SJSA1 (cell line): ENCODE results near the gene PPL. TPM values are rescaled to one million over a fixed set of nuclear protein-coding genes. Genes with fewer than 3 reads are reported as not detected.

ENCODE experiments used
- DNase-seq, 2 experiments: peaks; one replicate each; pipeline ENCODE4 v3.0.0-alpha.2; 2015 to 2020; ENCODE audit warnings: low spot score in 2 of 2, low read depth in 1 of 2
- H3K27ac ChIP-seq: fragments of 250-450 bp; sonication (Bioruptor Pico); 2 replicates; pipeline ENCODE4 v1.5.1; 2020; ENCODE audit warnings: mild to moderate bottlenecking, moderate library complexity
- H3K27me3 ChIP-seq: fragments of 250-450 bp; sonication (Bioruptor Pico); replicated peaks from 2 replicates; pipeline ENCODE4 v1.5.1; 2020; ENCODE audit warnings: mild to moderate bottlenecking, moderate library complexity
- H3K36me3 ChIP-seq: fragments of 250-450 bp; sonication (Bioruptor Pico); 2 replicates; pipeline ENCODE4 v1.5.1; 2020; ENCODE audit warnings: mild to moderate bottlenecking
- H3K4me1 ChIP-seq: fragments of 250-450 bp; sonication (Bioruptor Pico); replicated peaks from 2 replicates; pipeline ENCODE4 v1.6.1; 2021; ENCODE audit warnings: mild to moderate bottlenecking
- H3K4me3 ChIP-seq: fragments of 250-450 bp; sonication (Bioruptor Pico); 2 replicates; pipeline ENCODE4 v1.5.1; 2020; ENCODE audit warnings: mild to moderate bottlenecking
- H3K9me3 ChIP-seq: fragments of 250-450 bp; sonication (Bioruptor Pico); replicated peaks from 2 replicates; pipeline ENCODE4 v1.5.1; 2020; ENCODE audit warnings: mild to moderate bottlenecking
- total RNA-seq: library from RNA; depleted of rRNA; stranded (reverse); fragments of >200 nt; shearing (Covaris generic); gene quantifications from 2 replicates; pipeline ENCODE4 v1.2.3, GENCODE V29; 2014

PPL gene
- total RNA-seq, 1 experiment from 2014 or later, result 0.11 TPM

DNA sequence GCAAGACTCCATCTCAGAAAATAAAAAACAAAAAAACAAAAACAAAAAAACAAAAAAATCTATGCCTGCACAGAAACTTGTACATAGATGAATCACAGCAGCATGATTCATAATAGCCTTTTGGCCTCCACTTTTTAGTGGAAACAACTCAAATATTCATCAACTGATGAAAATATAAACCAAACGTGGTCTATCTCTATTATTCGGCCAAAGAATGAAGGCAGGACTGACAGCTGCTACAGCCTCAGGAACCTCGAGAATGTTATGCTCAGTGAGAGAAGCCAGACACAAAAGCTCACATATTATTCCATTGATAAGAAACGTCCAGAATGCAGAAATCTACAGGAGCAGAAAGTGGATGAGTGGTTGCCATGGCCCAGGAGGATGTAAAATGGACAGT is 19.8 kb downstream of the PPL start:
- Histone ChIP-seq H3K27ac (no peak overlapping the region), H3K4me1 (no peaks in the 10 kb centered on the region; the same call in 1 of the 2 replicates), H3K9me3 (no peaks in the 10 kb centered on the region), H3K4me3 (no peak overlapping the region), H3K27me3 (no peaks in the 10 kb centered on the region), H3K36me3 (no peaks in the 10 kb centered on the region)
- DNase-seq, result no peak

DNA sequence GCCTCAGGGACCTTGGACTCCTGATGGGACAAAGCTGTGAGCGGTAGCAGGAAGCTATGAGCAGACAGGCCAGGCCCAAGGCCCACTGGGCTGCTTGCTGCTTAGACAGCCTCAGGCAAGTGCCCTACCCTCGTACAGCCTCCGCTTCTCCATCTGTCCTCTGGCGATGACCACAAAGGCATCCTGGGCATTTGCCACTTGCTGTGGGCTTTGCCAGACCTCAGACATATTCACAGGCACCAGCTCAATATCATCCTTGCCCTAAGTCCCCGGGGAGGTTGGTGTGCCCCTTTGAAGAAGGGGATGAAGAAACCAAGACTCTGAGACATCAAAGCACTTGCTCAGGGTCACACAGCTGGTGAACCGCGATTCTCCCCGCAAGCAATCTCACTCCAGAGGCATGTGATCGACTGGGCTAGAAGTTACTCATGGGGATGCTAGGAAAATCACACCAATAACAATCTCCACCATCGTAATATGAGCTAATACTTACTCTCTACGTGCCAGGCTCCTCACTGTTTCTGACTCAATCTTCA is 21.7 kb downstream of the PPL start:
- no peak for DNase-seq
- Histone ChIP-seq H3K27me3 (no peaks in the 10 kb centered on the region), H3K36me3 (no peaks in the 10 kb centered on the region), H3K9me3 (no peaks in the 10 kb centered on the region), H3K4me3 (no peak overlapping the region), H3K4me1 (no peaks in the 10 kb centered on the region; the same call in 1 of the 2 replicates), H3K27ac (no peak overlapping the region)

DNA sequence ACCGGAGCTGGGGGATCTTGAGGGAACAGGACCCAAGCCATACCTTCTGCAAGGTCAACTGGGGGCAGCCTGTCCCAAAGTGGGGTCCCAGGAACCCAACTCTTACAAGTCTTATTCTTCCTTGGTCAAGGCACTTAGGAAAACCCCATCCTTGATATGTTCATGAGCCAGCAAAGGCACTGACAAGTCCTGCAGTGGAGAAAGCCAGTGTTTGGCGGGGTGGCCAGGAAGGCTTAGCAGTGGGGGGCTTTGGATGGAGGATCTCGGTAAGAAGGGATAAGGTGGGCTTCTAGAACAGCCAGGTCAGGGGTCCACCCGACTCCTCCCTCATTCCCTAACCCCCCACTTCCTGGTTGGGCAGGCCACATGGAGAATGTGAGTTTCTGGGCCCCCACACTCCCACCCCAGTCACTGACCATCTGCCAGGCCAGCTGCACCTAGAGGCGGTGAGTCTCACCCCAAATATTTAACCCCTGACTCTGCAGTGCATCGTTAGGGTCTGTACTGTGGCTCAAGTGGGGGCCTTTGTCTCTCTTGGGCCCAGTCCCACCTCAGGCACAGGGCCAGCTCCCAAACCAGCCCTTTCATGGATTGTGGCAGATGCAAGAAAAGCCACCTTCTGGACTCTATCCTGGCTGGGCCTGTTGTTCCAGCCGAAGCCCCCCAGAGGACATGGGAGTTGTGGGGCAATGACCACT is 22.3 kb downstream of the PPL start:
- no peak overlapping the region for H3K4me3 ChIP-seq
- H3K4me1 ChIP-seq, result no peaks in the 10 kb centered on the region; the same call in 1 of the 2 replicates
- H3K27me3 ChIP-seq, result no peaks in the 10 kb centered on the region
- H3K36me3 ChIP-seq, result no peaks in the 10 kb centered on the region
- DNase-seq, result no peak
- H3K27ac ChIP-seq, result no peak overlapping the region
- H3K9me3 ChIP-seq, result no peaks in the 10 kb centered on the region

DNA sequence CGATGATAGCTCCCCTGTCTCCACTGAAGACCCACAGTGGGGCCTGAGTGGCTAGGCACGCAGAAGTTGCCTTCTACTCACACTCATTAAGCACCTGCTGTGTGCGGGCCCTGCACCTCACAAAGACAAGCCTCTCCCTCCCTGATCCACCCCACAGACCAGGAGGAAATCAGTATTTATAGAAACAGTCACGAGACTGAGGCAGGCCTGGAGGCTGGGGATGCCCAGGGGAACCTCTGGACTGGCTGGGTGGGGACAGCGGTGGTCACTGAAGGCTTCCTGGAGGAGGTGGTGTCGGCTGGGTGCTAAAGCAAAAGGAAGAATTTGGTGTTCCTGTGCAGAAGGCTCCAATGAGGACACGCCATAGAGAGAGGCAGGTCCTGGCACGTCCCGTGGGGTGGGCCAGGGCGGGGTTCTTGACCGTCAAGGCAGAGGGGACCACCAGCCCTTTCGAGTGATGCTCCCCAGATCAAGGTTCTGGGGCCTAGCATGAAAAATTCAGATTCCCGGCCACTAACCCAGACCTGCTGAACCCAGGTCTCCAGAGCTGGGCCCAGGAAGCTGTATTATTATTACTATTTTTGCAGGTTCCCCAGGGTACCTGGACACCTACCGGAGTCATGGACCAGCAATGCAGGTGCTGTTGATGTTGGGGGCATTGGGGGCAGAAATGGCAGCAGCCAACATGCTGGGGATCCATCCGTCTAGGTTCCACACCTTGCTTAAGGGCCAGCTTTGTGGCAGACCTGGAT is 23.0 kb downstream of the PPL start:
- DNase-seq, result no peak
- H3K4me1 ChIP-seq, result no peaks in the 10 kb centered on the region; the same call in 1 of the 2 replicates
- no peak overlapping the region for H3K4me3 ChIP-seq
- no peaks in the 10 kb centered on the region for H3K9me3 ChIP-seq
- H3K27ac ChIP-seq, result no peak overlapping the region
- H3K27me3 ChIP-seq, result no peaks in the 10 kb centered on the region
- no peaks in the 10 kb centered on the region for H3K36me3 ChIP-seq

DNA sequence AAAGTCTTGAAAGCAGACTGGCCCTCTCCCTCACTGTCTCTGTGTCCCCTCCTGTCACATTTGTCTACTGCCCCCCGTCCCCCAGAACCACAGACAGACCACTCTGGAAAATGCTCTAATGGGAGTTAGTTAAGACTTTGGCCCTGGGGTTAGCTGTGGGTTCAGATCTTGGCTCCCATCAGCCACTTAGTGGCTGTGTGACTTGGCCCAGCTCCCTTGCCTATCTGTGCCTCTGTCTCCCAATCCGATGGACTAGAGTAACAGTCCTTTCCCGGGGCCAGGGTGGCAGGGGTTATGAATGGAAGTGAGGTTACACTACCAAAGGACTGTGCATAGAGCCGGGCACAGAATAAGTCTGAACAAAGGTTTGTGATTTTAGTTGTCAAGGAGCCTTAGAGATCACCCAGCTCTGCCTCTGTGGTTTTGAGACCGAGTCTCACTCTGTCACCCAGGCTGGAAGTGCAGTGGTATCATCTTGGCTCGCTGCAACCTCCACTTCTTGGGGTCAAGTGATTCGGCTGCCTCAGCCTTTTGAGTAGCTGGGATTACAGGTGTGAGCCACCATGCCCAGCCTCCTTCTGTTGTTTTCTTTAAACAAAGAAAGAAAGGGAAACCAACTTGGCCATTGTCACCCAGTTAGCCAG is 23.7 kb downstream of the PPL start:
- H3K4me3 ChIP-seq, result no peak overlapping the region
- no peaks in the 10 kb centered on the region for H3K27me3 ChIP-seq
- no peak overlapping the region for H3K27ac ChIP-seq
- no peaks in the 10 kb centered on the region for H3K9me3 ChIP-seq
- no peak for DNase-seq
- H3K4me1 ChIP-seq, result no peaks in the 10 kb centered on the region; the same call in 1 of the 2 replicates
- H3K36me3 ChIP-seq, result no peaks in the 10 kb centered on the region

DNA sequence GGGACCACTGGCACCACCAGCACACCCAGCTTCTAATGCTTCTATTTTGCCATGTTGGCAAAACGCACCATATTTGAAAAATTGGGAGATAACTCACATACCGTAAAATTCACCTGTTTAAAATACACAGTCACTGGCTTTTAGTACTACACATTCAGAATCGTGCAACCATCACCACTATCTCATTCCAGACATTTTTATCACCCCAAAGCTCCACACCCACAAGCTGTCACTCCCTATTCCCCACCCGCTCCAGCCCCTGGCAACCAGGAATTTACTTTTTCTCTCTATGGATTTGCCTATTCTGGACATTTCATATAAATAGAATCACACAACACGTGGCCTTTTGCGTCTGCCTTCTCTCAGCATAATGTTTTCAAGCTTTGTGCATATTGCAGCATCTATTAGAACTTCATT is 25.0 kb downstream of the PPL start:
- Histone ChIP-seq H3K4me1 (no peaks in the 10 kb centered on the region), H3K36me3 (no peaks in the 10 kb centered on the region), H3K27me3 (no peaks in the 10 kb centered on the region), H3K4me3 (no peak overlapping the region), H3K9me3 (no peaks in the 10 kb centered on the region), H3K27ac (no peak overlapping the region)
- no peak for DNase-seq

DNA sequence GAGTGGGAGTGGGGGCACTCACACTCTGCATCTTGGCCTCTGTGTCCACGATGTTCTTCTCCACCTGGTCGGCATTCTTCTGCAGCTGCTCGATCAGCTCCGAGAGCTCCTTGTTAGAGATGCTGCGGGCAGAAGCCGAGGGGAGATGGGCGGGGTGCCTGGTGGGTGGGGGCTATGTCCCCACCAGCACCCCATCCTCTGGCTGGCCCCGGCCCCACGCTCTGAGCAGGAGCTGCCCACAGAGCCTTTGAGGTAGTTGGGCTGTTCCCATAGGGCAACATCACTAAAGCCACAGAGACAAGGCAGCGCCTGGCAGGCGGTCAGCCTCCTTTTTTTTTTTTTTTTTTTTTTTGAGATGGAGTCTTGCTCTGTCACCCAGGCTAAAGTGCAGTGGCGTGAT is 26.1 kb downstream of the PPL start:
- Histone ChIP-seq H3K4me3 (no peak overlapping the region), H3K9me3 (no peaks in the 10 kb centered on the region), H3K4me1 (no peaks in the 10 kb centered on the region), H3K27ac (no peak overlapping the region), H3K36me3 (no peaks in the 10 kb centered on the region), H3K27me3 (no peaks in the 10 kb centered on the region)
- DNase-seq, result no peak

DNA sequence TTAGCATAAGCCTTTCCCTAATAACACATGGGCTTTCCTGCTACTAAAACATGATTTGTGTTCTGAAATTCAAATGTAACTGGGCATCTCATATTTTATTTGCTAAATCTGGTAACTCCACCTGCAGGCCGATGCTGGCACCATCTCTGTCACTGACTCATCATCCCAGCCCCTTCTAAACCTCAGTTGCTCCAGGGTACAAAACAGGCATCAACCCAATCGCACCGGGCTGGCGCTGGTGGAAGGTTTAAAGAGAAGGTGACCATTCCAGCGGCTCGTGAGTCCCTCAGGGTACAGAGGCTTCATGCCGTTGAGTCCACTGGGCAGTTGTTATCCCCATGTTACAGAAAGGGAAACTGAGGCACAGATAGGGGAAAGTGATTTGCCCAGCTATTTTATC is 27.1 kb downstream of the PPL start:
- DNase-seq, result no peak
- Histone ChIP-seq H3K4me3 (no peak overlapping the region), H3K36me3 (no peaks in the 10 kb centered on the region), H3K27me3 (no peaks in the 10 kb centered on the region), H3K9me3 (no peaks in the 10 kb centered on the region), H3K27ac (no peak overlapping the region), H3K4me1 (no peaks in the 10 kb centered on the region)

DNA sequence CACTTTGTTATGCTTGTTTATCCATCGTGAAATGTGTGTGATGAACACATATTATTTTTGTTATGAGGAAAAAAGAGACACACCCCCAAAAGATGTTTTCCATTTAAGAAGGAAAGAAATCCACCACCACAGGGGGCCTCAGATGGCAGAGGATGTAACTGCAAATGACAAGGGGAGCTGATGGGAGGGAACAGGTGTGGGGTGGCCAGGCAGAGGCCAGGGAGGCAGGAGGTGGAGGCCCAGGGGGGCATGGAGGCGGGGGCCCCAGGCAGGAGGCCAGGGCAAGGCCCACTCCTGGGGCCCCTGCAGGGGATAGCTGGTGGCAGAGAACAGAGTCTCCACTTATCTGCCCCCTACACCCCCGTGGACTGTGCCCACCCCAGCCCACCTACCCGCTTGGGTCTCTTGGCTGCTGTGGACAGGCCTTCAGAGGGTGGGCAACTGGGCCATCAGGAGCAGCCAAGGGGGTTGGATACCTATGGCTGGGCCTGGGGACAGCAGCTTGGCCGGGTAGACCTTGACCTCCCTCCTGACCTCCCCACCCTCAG is 28.0 kb downstream of the PPL start:
- Histone ChIP-seq H3K36me3 (no peaks in the 10 kb centered on the region), H3K27me3 (no peaks in the 10 kb centered on the region), H3K4me3 (no peak overlapping the region), H3K9me3 (no peaks in the 10 kb centered on the region), H3K4me1 (no peaks in the 10 kb centered on the region), H3K27ac (no peak overlapping the region)
- DNase-seq, result no peak

DNA sequence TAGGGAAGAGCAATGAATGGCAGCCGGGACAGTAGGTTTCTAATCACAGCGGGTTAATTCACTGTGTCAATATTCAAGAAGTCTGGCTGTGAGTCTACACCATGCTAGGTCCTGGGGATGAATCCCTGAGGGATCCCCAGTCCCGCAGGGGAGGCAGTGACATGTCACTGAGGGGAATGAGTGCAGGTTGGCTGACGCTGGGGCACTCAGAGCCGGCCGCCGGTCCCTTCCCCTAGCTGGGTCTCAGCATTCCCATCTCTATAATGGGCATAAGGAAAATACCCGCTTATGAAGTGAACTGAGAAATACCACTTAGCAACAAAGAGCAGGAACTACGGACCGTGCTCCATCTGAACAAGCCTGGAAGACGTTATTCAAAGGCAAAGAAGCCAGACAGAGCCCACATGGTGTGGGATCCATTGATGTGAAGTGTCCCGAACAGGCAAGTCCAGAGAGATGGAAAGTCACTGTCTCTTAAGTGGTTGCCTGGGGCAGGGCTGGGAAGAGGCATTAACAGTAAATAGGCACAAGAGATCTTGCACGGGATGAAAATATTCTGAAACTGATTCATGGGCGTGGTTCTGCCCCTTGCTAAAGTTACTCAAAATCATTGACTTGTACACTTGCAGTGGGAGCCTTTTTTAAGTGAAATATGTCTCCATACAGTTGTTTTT is 31.9 kb downstream of the PPL start:
- Histone ChIP-seq H3K4me3 (no peak overlapping the region), H3K36me3 (no peaks in the 10 kb centered on the region), H3K27ac (no peak overlapping the region), H3K27me3 (no peaks in the 10 kb centered on the region), H3K9me3 (no peaks in the 10 kb centered on the region), H3K4me1 (no peaks in the 10 kb centered on the region)
- no peak for DNase-seq

DNA sequence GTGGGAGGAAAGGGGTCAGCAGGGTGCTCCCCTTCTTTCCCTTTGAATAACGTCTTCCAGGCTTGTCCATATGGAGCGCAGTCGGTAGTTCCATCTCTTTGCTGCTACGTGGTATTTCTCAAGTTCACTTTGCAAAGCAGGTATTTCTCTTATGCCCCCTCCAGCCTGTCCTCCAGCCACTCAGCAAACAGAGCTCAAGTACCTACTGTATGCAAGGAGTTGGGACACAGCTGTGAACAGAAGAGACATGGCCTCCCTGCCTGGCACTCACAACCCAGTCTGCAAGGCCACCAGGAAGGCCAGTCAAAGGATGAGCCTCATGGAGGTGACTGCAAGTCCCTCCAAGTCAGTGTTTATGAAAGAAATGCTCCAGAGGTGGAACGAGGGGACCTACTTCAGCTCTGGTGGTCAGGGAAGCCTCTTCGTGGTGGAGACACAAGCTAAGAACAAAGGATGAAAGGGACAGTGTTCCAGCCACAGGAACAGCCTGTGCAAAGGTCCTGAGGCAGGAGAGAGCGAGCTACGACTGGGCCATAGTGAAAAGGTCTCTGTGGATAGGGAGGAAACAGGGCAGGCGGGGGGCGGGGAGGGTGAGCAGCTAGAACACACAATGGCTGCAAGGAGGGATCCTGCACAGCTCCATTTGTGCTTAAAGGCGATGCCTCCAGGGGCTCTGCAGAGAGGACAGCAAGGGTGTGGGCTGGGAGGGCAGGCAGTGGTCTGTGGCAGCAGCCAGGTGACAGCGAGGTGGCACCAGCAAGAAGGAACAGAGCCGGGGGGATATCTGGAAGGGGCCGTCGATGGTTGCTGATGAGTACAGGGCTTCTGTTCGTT is 32.6 kb downstream of the PPL start:
- Histone ChIP-seq H3K4me3 (no peak overlapping the region), H3K9me3 (no peaks in the 10 kb centered on the region), H3K36me3 (no peaks in the 10 kb centered on the region), H3K4me1 (no peaks in the 10 kb centered on the region), H3K27ac (no peak overlapping the region), H3K27me3 (no peaks in the 10 kb centered on the region)
- DNase-seq, result no peak

DNA sequence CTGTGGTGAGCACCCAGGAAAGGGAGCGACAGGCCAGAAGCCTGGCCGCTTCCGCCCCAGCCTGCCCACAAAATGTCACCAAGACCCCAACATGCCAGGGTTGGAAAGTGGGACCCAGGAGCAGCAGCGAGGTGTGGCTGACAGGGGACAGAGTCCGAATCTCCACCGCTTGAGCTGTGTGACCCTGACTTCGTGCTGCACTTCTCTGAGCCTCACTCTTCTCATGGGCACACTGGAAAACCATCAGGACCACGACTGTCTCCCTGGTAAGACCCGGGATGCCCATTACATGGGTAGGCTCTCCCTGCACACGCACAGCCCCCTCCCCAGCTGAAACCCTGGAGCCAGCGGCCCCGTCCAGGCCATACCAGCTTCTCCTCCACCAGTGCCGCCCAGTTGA is 34.9 kb downstream of the PPL start:
- DNase-seq, result no peak
- no peaks in the 10 kb centered on the region for H3K27me3 ChIP-seq
- H3K36me3 ChIP-seq, result no peaks in the 10 kb centered on the region
- H3K4me3 ChIP-seq, result no peak overlapping the region
- no peak overlapping the region for H3K27ac ChIP-seq
- no peaks in the 10 kb centered on the region; the same call in 1 of the 2 replicates for H3K9me3 ChIP-seq
- H3K4me1 ChIP-seq, result no peaks in the 10 kb centered on the region

DNA sequence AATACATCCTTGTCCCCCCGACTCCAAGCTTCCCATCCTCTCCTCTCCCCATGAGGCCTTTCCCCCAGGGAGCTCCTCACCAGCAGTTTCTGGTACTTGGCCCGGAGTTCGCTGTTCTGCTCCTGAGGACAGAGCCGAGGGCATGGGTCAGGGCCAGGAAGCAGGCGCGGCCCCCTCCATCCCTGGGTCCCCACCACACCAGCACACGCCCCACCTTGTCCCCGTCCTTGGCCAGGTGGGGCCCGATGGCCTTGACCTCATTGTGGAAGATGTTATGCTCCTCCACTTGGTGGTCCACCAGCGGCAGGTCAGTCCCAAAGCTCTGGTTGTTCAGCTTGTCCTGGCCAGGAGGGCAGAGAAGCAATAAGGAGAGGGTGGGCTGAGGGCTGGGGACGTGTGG is 36.2 kb downstream of the PPL start:
- Histone ChIP-seq H3K27me3 (no peaks in the 10 kb centered on the region), H3K4me1 (no peaks in the 10 kb centered on the region), H3K4me3 (no peak overlapping the region), H3K9me3 (no peaks in the 10 kb centered on the region; the same call in 1 of the 2 replicates), H3K27ac (no peak overlapping the region), H3K36me3 (no peaks in the 10 kb centered on the region)
- DNase-seq, result no peak
